Naive thymus-derived CD4-positive, alpha-beta T cell (primary cell): Measurements from ENCODE around the gene SLC12A3. TPM values are rescaled to one million over a fixed set of nuclear protein-coding genes. Genes with fewer than 3 reads are reported as not detected.
A peak's percentile ranks its signal among the peaks of the same experiment; 100 is the strongest.

ENCODE experiments used
- ATAC-seq: fragments of 150-1000 bp; cut with Tn5 transposase; 2 replicates; pipeline ENCODE4 v1.10.0; 2021; ENCODE audit warnings: mild to moderate bottlenecking, moderate library complexity
- CTCF ChIA-PET: fragments of 350-600 bp; sonication (Branson Sonifier 250); formaldehyde crosslinking; loops from one replicate; lab custom pipeline; 2021; ENCODE audit warnings: antibody characterized with exemption; lab: Charles Lee
- POLR2A ChIA-PET: fragments of 350-600 bp; sonication (Branson Sonifier 250); formaldehyde crosslinking; loops from one replicate; lab custom pipeline; 2021; ENCODE audit warnings: antibody characterized with exemption, inconsistent platforms; lab: Charles Lee
- DNase-seq, 9 donors: peaks; one replicate each; pipeline versions ENCODE4 v3.0.0 to v3.0.0-alpha.2; 2020 to 2022; ENCODE audit warnings: mixed read lengths in 1 of 9
- H3K27ac ChIP-seq: one replicate; pipeline ENCODE4 v1.7.0; 2013; ENCODE audit warnings: mild to moderate bottlenecking, low read depth, low read length, moderate library complexity
- H3K27me3 ChIP-seq, 2 donors: one replicate each; pipeline ENCODE4 v1.7.0; 2013; ENCODE audit warnings: low read length in 2 of 2, mild to moderate bottlenecking in 2 of 2, moderate library complexity in 2 of 2; ENCODE audit not compliant: control insufficient read depth in 2 of 2, insufficient read depth in 2 of 2
- H3K36me3 ChIP-seq, 3 experiments: 1 replicate in 2 of 3; 2 replicates in 1 of 3; pipeline ENCODE4 v1.7.0; 2013; ENCODE audit warnings: low read length in 3 of 3, mild to moderate bottlenecking in 3 of 3, moderate library complexity in 1 of 3; ENCODE audit not compliant: insufficient read depth in 3 of 3, control insufficient read depth in 2 of 3
- H3K4me1 ChIP-seq, 2 donors: one replicate each; pipeline ENCODE4 v1.7.0; 2013; ENCODE audit warnings: low read length in 2 of 2, mild to moderate bottlenecking in 2 of 2, moderate library complexity in 1 of 2; ENCODE audit not compliant: control insufficient read depth in 2 of 2, insufficient read depth in 2 of 2
- H3K4me3 ChIP-seq: 2 replicates; pipeline ENCODE4 v1.7.0; 2013; ENCODE audit warnings: mild to moderate bottlenecking, low read length
- H3K9me3 ChIP-seq, 3 experiments: 1 replicate in 2 of 3; 2 replicates in 1 of 3; pipeline ENCODE4 v1.7.0; 2013; ENCODE audit warnings: low read length in 3 of 3; ENCODE audit not compliant: control insufficient read depth in 2 of 3
- H3K27ac Mint-ChIP-seq, 9 donors: one replicate each; pipeline ENCODE4 v1.8.0; 2020 to 2022; ENCODE audit warnings: mixed read lengths in 9 of 9, mild to moderate bottlenecking in 8 of 9, moderate library complexity in 5 of 9, inconsistent platforms in 2 of 9
- H3K27me3 Mint-ChIP-seq, 5 donors: one replicate each; pipeline ENCODE4 v1.8.0; 2021 to 2022; ENCODE audit warnings: mixed read lengths in 5 of 5, mild to moderate bottlenecking in 1 of 5
- H3K36me3 Mint-ChIP-seq, 5 donors: one replicate each; pipeline ENCODE4 v1.8.0; 2020 to 2022; ENCODE audit warnings: mixed read lengths in 5 of 5, mild to moderate bottlenecking in 3 of 5, inconsistent platforms in 1 of 5
- H3K4me1 Mint-ChIP-seq, 7 donors: one replicate each; pipeline ENCODE4 v1.8.0; 2020 to 2022; ENCODE audit warnings: mixed read lengths in 7 of 7, mild to moderate bottlenecking in 3 of 7, inconsistent platforms in 1 of 7
- H3K4me3 Mint-ChIP-seq, 10 donors: one replicate each; pipeline ENCODE4 v1.8.0; 2020 to 2022; ENCODE audit warnings: mild to moderate bottlenecking in 10 of 10, mixed read lengths in 10 of 10, moderate library complexity in 6 of 10, inconsistent platforms in 2 of 10
- H3K9me3 Mint-ChIP-seq, 11 donors: one replicate each; pipeline ENCODE4 v1.8.0; 2020 to 2022; ENCODE audit warnings: mixed read lengths in 11 of 11, mild to moderate bottlenecking in 4 of 11, inconsistent platforms in 1 of 11, moderate library complexity in 1 of 11
- intact Hi-C, 2 donors: fragments of 100-400 bp; cut with micrococcal nuclease; formaldehyde crosslinking; loops; one replicate each; pipeline ENCODE4 v1.15.1; 2023
- polyA plus RNA-seq, 2 donors: library from polyadenylated mRNA; unstranded; fragments of 300-500 nt; fragmentation: Illumina TruSeq; gene quantifications; one replicate each; pipeline ENCODE4 v1.2.3, GENCODE V29; 2021
- total RNA-seq, 6 experiments: library from RNA in 5 of 6; stranded (reverse) in 5 of 6; gene quantifications; 1 replicate in 5 of 6; 2 replicates in 1 of 6; pipeline ENCODE4 v1.2.3 and lab custom pipeline; 2021 to 2026

SLC12A3 gene
- total and polyA plus RNA-seq, 7 experiments from 2014 or later = 0.08 to 0.49 TPM; not detected in 5

- peaks cover 23 to 32% of the 10 kb centered on the region in 2 donors for H3K4me1 ChIP-seq
- H3K4me3 ChIP-seq = no peak overlapping the region
- no peak overlapping the region for H3K27ac Mint-ChIP-seq
- H3K9me3 ChIP-seq = no peaks in the 10 kb centered on the region
- intact Hi-C loops = no loop called here
- H3K4me1 Mint-ChIP-seq = peaks cover 0 to 38% (median 31%) of the 10 kb centered on the region in 7 donors
- CTCF ChIA-PET = no interaction called here
- ATAC-seq (no peak), DNase-seq (no peak)
- POLR2A ChIA-PET = interaction anchor here (1.4 kb wide), 1 partner anchor 75 kb away, joined by 3 read pairs; the partner anchor contains the start of gene HERPUD1
- no peak overlapping the region for H3K4me3 Mint-ChIP-seq
- H3K36me3 Mint-ChIP-seq = peaks cover 0 to 2% (median 0%) of the 10 kb centered on the region in 5 donors
- no peaks in the 10 kb centered on the region for H3K27me3 ChIP-seq
- no peaks in the 10 kb centered on the region for H3K27me3 Mint-ChIP-seq
- no peak overlapping the region for H3K27ac ChIP-seq
- no peaks in the 10 kb centered on the region for H3K9me3 Mint-ChIP-seq
- H3K36me3 ChIP-seq = no peaks in the 10 kb centered on the region
Observed at GRCh38 chr16:56856876-56857447, 8.0 kb upstream of the SLC12A3 start.

- CTCF ChIA-PET = no interaction called here
- peaks cover 0 to 50% (median 39%) of the 10 kb centered on the region in 7 donors for H3K4me1 Mint-ChIP-seq
Observed at GRCh38 chr16:56858374-56858773, 6.6 kb upstream of the SLC12A3 start.

DNA sequence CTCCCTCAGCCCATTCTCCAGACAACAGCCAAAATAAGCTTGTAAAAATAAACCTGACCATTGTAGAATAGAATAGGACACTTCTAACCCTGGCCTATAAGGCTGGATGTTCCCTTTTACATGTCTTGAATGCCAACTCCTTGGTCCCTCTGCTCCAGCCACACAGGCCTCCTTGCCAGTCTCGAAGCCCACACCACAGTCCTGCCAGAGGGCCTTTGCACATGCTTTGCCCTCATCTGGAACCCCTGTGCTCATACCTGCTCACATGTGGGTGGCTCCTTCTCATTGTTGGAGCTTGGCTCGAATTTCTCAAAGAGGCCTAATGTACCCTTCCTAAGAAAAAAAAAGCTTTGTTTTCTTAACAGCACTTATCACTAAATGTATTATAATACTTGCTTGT lies 5.4 kb upstream of the SLC12A3 start:
- ATAC-seq = no peak
- Mint-ChIP-seq H3K4me3 (peak overlapping the region in 1 of 10 donors; percentile 73), H3K36me3 (peaks cover 0 to 2% (median 0%) of the 10 kb centered on the region in 5 donors), H3K9me3 (no peaks in the 10 kb centered on the region), H3K4me1 (peaks cover 0 to 53% (median 39%) of the 10 kb centered on the region in 7 donors), H3K27ac (peak overlapping the region; percentile 21 to 97 (median 77)), H3K27me3 (no peaks in the 10 kb centered on the region)
- CTCF ChIA-PET = interaction anchor here (0.9 kb wide), 1 partner anchor 15 kb away, joined by 3 read pairs; no protein-coding TSS in a partner anchor
- intact Hi-C loops = loop anchor here (5.0 to 10.0 kb wide), 2 partner anchors 185 to 223 kb away; no protein-coding TSS in a partner anchor
- Histone ChIP-seq H3K27ac (peak overlapping the region; percentile 57), H3K4me3 (no peak overlapping the region), H3K36me3 (no peaks in the 10 kb centered on the region), H3K9me3 (no peaks in the 10 kb centered on the region), H3K27me3 (no peaks in the 10 kb centered on the region), H3K4me1 (peaks cover 23 to 48% of the 10 kb centered on the region in 2 donors)
- POLR2A ChIA-PET = interaction anchor here (0.7 kb wide), 1 partner anchor 77 kb away, joined by 6 read pairs; no protein-coding TSS in a partner anchor
- no peak for DNase-seq

More at GRCh38 chr16:56858374-56858773, 6.6 kb upstream of the SLC12A3 start:
- DNase-seq = no peak
- Histone ChIP-seq H3K9me3 (no peaks in the 10 kb centered on the region), H3K27me3 (no peaks in the 10 kb centered on the region), H3K4me1 (peaks cover 23 to 46% of the 10 kb centered on the region in 2 donors), H3K4me3 (no peak overlapping the region), H3K27ac (no peak overlapping the region), H3K36me3 (no peaks in the 10 kb centered on the region)
- intact Hi-C loops = no loop called here
- H3K27ac Mint-ChIP-seq = peak overlapping the region in 3 of 9 donors; percentile 62 to 92 (median 62)
- H3K9me3 Mint-ChIP-seq = no peaks in the 10 kb centered on the region
- ATAC-seq = peak; percentile 56
- POLR2A ChIA-PET = interaction anchor here (1.3 to 1.4 kb wide), 2 partner anchors 11 to 74 kb away, joined by 3 to 4 read pairs; partner anchors contain the start of gene HERPUD1
- peaks cover 0 to 2% (median 0%) of the 10 kb centered on the region in 5 donors for H3K36me3 Mint-ChIP-seq
- no peak overlapping the region for H3K4me3 Mint-ChIP-seq
- no peaks in the 10 kb centered on the region for H3K27me3 Mint-ChIP-seq

DNA sequence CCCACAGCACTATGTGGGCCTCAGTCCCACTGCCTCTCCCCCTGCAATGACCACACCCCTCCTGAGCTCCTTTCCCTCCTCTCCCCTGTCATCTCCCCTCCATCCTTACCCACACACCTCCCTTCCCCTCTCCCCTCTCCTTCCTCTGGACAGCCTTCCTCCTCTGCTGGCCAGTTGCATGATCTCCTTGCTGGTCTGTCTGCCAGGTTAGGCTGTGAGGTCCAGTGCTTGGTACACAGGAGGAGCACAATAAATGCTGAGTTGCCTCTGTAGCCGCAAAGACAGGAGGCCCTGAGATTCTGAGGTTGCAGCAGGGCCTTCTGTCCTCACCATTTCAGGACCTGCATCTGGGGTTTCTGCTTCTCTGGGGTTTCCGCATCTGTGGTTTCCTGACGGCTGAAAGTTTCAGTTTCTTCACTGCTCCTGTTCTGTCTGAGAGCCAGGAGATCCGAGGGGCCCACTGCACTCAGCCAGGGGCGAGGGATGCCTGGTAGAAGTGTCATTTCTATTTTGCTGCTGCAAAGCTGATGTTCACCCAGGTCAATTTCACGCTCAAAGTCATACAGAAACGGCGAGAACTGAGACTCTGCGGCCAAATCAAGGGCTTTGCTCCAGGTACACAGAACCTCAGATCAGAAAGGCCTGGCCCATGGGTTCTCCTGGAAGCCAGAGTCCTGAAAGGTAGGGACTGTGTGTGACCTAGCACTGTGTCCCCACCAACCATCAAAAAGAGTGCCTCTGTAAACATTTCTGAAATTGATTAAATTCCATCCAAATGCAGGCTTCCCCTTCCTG lies 4.6 kb upstream of the SLC12A3 start:
- ChIA-PET CTCF (interaction anchor here (0.9 kb wide), 1 partner anchor 16 kb away, joined by 3 read pairs; no protein-coding TSS in a partner anchor), POLR2A (interaction anchor here (0.6 kb wide), 1 partner anchor 14 kb away, joined by 3 read pairs; no protein-coding TSS in a partner anchor)
- Mint-ChIP-seq H3K27me3 (no peaks in the 10 kb centered on the region), H3K27ac (peak overlapping the region; percentile 68 to 97 (median 91)), H3K4me3 (peak overlapping the region; percentile 19 to 82 (median 74)), H3K9me3 (no peaks in the 10 kb centered on the region), H3K36me3 (peaks cover 0 to 2% (median 0%) of the 10 kb centered on the region in 5 donors), H3K4me1 (peaks cover 0 to 54% (median 39%) of the 10 kb centered on the region in 7 donors)
- no peaks in the 10 kb centered on the region for H3K9me3 ChIP-seq
- peak overlapping the region; percentile 57 for H3K27ac ChIP-seq
- H3K36me3 ChIP-seq = no peaks in the 10 kb centered on the region
- ATAC-seq (peak; percentile 68), DNase-seq (peak in 8 of 9 donors; percentile 33 to 60 (median 44))
- intact Hi-C loops = loop anchor here (5.0 to 10.0 kb wide), 2 partner anchors 184 to 222 kb away; no protein-coding TSS in a partner anchor
- no peaks in the 10 kb centered on the region for H3K27me3 ChIP-seq
- peaks cover 23 to 48% of the 10 kb centered on the region in 2 donors for H3K4me1 ChIP-seq
- peak overlapping the region; percentile 25 for H3K4me3 ChIP-seq

GRCh38 chr16:56861092-56861610 lies 3.9 kb upstream of the SLC12A3 start:
- H3K4me1 Mint-ChIP-seq = peaks cover 0 to 54% (median 39%) of the 10 kb centered on the region in 7 donors
- no peak for ATAC-seq
- Histone ChIP-seq H3K27ac (peak overlapping the region; percentile 57), H3K4me3 (peak overlapping the region; percentile 25), H3K4me1 (peaks cover 23 to 48% of the 10 kb centered on the region in 2 donors), H3K36me3 (no peaks in the 10 kb centered on the region), H3K27me3 (no peaks in the 10 kb centered on the region), H3K9me3 (no peaks in the 10 kb centered on the region)
- no peak for DNase-seq
- H3K9me3 Mint-ChIP-seq = no peaks in the 10 kb centered on the region
- POLR2A ChIA-PET = no interaction called here
- CTCF ChIA-PET = interaction anchor here (0.6 kb wide), 1 partner anchor 137 kb away, joined by 3 read pairs; no protein-coding TSS in a partner anchor
- H3K36me3 Mint-ChIP-seq = peaks cover 0 to 2% (median 0%) of the 10 kb centered on the region in 5 donors
- intact Hi-C loops = loop anchor here (5.0 to 10.0 kb wide), 2 partner anchors 184 to 221 kb away; no protein-coding TSS in a partner anchor
- peak overlapping the region; percentile 68 to 97 (median 91) for H3K27ac Mint-ChIP-seq
- no peaks in the 10 kb centered on the region for H3K27me3 Mint-ChIP-seq
- H3K4me3 Mint-ChIP-seq = peak overlapping the region in 7 of 10 donors; percentile 2 to 82 (median 73)

DNA sequence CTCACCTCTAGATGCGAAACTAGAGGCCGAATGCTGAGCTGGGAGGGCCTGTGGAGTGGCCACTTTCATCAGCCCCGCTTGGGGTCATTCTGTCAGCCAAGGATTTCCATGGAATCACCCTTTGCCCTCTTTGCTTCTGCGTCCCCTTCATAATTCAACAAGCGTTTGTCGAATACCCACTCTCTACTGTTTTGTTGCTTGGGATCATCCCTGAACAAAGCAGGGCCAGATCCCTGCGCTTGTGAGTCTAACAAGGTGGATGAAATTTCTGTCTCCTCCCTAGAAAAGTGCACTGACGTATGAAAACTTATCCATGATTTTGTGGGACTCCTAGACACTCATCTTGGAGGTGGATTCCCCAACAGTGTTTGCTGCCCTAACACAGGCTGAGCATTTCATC lies 3.3 kb upstream of the SLC12A3 start:
- Mint-ChIP-seq H3K4me1 (peaks cover 0 to 54% (median 39%) of the 10 kb centered on the region in 7 donors), H3K36me3 (peaks cover 0 to 2% (median 0%) of the 10 kb centered on the region in 5 donors), H3K27me3 (no peaks in the 10 kb centered on the region), H3K9me3 (no peaks in the 10 kb centered on the region), H3K27ac (peak overlapping the region in 8 of 9 donors; percentile 63 to 97 (median 80)), H3K4me3 (peak overlapping the region in 3 of 10 donors; percentile 4 to 73 (median 14))
- ChIA-PET POLR2A (interaction anchor here (0.9 to 1.0 kb wide), 2 partner anchors 68 to 148 kb away, joined by 3 read pairs; no protein-coding TSS in a partner anchor), CTCF (no interaction called here)
- no peak overlapping the region for H3K4me3 ChIP-seq
- no peak overlapping the region for H3K27ac ChIP-seq
- H3K9me3 ChIP-seq = no peaks in the 10 kb centered on the region
- no peaks in the 10 kb centered on the region for H3K36me3 ChIP-seq
- no peak for DNase-seq
- ATAC-seq = no peak
- H3K27me3 ChIP-seq = no peaks in the 10 kb centered on the region
- intact Hi-C loops = loop anchor here (5.0 to 10.0 kb wide), 2 partner anchors 183 to 221 kb away; no protein-coding TSS in a partner anchor
- H3K4me1 ChIP-seq = peaks cover 23 to 48% of the 10 kb centered on the region in 2 donors
